BLaER1 treated with 17β-estradiol and CSF1 and Interleukin-3, amounts not matched to agents 10 nM and 100 nM (cell line): ENCODE data around the gene ADCY1.

Experiments
- H3K27ac ChIP-seq, 11 experiments: shearing (Covaris generic); formaldehyde crosslinking; 2 replicates each; pipeline ENCODE4 v1.8.1; 2022
- H3K27me3 ChIP-seq, 11 experiments: shearing (Covaris generic); formaldehyde crosslinking; 2 replicates each; pipeline ENCODE4 v1.8.1; 2022
- H3K36me3 ChIP-seq, 11 experiments: shearing (Covaris generic); formaldehyde crosslinking; 2 replicates each; pipeline ENCODE4 v1.8.1; 2022
- H3K4me1 ChIP-seq, 10 experiments: shearing (Covaris generic); formaldehyde crosslinking; 2 replicates each; pipeline ENCODE4 v1.8.1; 2022
- H3K4me2 ChIP-seq, 11 experiments: shearing (Covaris generic); formaldehyde crosslinking; 2 replicates each; pipeline ENCODE4 v1.8.1; 2022
- H3K4me3 ChIP-seq, 10 experiments: shearing (Covaris generic); formaldehyde crosslinking; 2 replicates each; pipeline ENCODE4 v1.8.1; 2022
- H3K9ac ChIP-seq, 11 experiments: shearing (Covaris generic); formaldehyde crosslinking; 2 replicates each; pipeline ENCODE4 v1.8.1; 2022
- H3K9me3 ChIP-seq, 11 experiments: shearing (Covaris generic); formaldehyde crosslinking; replicated peaks in 1 of 11; 2 replicates each; pipeline ENCODE4 v1.8.1; 2022
- H4K20me1 ChIP-seq, 11 experiments: shearing (Covaris generic); formaldehyde crosslinking; 2 replicates each; pipeline ENCODE4 v1.8.1; 2022
- Cebpa-rat ChIP-seq, 11 experiments: shearing (Covaris generic); IDR thresholded peaks; 2 replicates each; pipeline ENCODE4 v1.8.1; 2022

ADCY1 gene

DNA sequence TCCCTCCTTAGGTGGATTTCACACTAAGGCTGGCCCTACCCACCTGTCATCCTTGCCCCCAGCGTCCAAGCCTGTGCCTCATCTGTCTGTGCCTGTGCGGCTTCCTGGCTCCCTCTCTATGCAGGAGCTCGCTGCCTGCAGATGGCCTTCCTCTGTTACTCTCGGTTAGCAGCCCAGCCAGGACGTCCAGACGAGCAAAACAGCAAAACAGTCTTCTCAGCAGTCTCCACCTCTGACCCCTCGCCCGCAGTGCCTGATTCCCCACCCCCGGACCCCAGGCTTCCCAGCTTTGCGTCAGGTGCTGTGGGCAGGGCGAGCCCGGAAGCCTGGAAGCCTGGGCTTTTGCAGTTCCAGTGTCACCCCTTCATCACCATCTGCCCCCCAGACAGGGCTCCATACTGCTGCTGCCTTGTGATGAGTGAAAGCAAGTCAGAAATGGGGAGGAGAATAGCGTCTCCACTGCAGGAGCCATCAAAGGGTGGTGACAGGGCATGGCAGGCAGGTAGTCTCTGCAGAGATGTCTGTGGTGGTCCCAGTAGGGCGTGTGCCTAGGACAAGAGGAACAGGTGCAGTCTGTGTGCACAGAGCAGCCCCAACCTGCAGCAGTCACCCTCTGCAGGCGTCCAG, 88.5 kb downstream of the ADCY1 start:
- no peaks in the 10 kb centered on the region for H3K9me3 ChIP-seq
- no peak overlapping the region for H3K4me2 ChIP-seq
- H4K20me1 ChIP-seq: no peaks in the 10 kb centered on the region
- no peak overlapping the region for H3K4me3 ChIP-seq
- H3K4me1 ChIP-seq: peaks cover 0 to 8% (median 0%) of the 10 kb centered on the region in 10 experiments; a peak in 5 of 20 replicates
- H3K27ac ChIP-seq: no peak overlapping the region
- H3K27me3 ChIP-seq: no peaks in the 10 kb centered on the region
- no peaks in the 10 kb centered on the region for H3K36me3 ChIP-seq
- TF ChIP-seq Cebpa-rat (IDR thresholded peaks at IDR 0.05): no peak
- H3K9ac ChIP-seq: no peak overlapping the region

DNA sequence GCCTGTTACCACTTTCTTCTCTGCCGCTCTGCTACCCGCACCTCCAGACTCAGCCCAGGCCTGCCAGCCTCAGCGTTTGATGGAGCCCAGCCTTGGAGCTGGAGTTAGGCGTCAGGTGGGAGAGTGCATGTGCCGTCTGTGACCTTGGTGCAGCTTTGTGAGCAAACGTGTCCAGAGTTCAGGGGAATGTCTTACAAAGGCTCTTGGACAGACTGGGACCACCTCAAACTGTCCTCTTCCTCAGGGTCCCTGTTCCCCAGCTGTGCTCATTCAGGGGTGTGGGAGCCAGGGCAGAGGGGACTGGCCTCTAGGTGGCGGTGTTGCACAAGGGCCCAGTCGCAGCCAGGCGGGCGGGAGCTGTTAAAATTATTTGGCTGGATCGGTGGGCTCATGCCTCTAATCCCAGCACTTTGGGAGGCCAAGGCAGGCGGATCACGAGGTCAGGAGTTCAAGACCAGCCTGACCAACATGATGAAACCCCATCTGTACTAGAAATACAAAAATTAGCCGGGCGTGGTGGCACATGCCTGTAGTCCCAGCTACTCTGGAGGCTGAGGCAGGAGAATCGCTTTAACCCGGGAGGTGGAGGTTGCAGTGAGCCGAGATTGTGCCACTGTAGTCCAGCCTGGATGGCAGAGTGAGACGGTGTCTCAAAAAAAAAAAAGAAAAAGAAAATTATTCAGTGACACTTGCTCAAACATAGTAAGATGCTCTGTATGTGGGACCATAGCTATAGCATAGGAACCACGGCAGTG, 89.2 kb downstream of the ADCY1 start:
- Histone ChIP-seq H3K4me2 (no peak overlapping the region), H3K36me3 (no peaks in the 10 kb centered on the region), H3K9me3 (no peaks in the 10 kb centered on the region), H4K20me1 (no peaks in the 10 kb centered on the region), H3K27ac (no peak overlapping the region), H3K4me1 (peaks cover 0 to 7% (median 0%) of the 10 kb centered on the region in 10 experiments; a peak in 5 of 20 replicates), H3K9ac (no peak overlapping the region), H3K4me3 (no peak overlapping the region), H3K27me3 (no peaks in the 10 kb centered on the region)
- no peak for TF ChIP-seq Cebpa-rat (IDR thresholded peaks at IDR 0.05)

DNA sequence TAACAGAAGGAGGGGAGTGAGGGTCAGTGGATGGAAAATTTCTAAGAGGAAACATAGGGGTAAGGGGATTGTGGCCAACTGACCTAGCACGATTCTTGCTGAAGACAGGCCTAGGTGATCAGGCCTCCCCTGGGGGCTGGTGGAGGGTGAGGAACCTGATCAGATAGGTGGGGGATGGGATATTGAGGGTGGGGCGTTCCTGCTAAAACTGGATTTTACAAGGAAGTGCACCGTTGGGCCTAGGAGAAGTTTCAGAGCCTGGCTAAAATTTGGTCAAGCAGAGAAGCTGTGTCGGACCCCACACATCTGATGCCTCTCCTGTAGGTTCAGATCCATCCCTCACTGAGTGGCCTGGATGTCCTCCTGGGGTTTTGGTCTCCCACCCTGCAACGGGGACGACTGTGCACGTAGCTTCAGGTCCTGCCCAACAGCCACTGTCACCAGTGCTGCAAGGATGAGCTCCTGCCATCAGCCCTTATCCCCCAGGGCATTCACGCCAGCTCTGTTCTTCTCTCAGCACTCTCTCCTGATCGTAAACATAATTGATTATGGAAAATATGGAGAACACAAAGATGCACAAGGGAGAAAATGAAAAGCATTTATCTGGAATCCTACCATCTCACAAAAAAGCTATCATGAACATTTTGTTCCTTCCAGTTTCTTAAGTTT, 89.9 kb downstream of the ADCY1 start:
- Histone ChIP-seq H3K9me3 (no peaks in the 10 kb centered on the region), H3K27ac (no peak overlapping the region), H3K4me3 (no peak overlapping the region), H4K20me1 (no peaks in the 10 kb centered on the region), H3K36me3 (no peaks in the 10 kb centered on the region), H3K4me2 (no peak overlapping the region), H3K27me3 (no peaks in the 10 kb centered on the region), H3K9ac (no peak overlapping the region), H3K4me1 (no peaks in the 10 kb centered on the region)
- TF ChIP-seq Cebpa-rat (IDR thresholded peaks at IDR 0.05): no peak

DNA sequence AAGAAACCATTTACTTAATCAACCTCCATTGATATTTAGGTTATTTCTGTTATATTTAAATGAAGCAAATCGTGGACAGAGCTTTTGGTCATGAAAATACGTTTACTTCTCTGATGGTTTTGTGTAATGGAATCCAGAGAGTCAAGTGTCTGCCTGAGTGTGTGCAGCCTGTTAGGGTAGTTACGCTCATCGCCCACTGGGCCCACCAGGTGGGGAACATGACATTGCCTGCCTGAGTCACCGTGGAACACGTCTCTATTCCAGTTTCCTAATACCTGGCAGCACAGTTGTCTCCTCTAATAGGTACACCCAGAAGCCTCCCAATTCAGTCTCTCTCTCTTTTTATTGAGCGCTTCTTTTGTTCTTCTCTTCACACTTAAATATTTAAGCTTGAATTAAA, 91.0 kb downstream of the ADCY1 start:
- H3K4me1 ChIP-seq: no peaks in the 10 kb centered on the region
- no peak overlapping the region for H3K4me2 ChIP-seq
- no peaks in the 10 kb centered on the region for H4K20me1 ChIP-seq
- no peak overlapping the region for H3K9ac ChIP-seq
- no peaks in the 10 kb centered on the region for H3K36me3 ChIP-seq
- no peaks in the 10 kb centered on the region for H3K9me3 ChIP-seq
- H3K27me3 ChIP-seq: no peaks in the 10 kb centered on the region
- no peak overlapping the region for H3K27ac ChIP-seq
- no peak overlapping the region for H3K4me3 ChIP-seq
- TF ChIP-seq Cebpa-rat (IDR thresholded peaks at IDR 0.05): no peak

DNA sequence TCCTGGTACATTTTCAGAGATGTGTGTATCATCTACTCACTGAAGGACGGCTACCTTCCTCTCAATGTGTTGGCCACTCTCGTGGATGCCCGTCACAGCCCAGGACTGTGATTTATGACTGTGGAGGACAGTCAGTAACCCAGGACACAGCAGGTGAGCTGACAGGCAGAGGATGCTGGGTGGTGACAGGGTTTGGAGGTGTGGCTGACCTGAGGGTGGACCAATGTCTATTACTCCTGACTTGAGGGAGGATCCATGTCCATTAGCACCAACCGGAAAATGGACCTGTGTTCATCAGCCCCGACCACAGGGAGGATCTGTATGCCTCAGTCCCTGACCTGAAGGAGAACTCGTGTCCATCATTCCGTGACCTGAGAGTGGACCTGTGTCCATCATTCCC, 96.1 kb downstream of the ADCY1 start:
- H4K20me1 ChIP-seq: no peaks in the 10 kb centered on the region
- no peak for TF ChIP-seq Cebpa-rat (IDR thresholded peaks at IDR 0.05)
- H3K9me3 ChIP-seq: peaks cover 0 to 5% (median 0%) of the 10 kb centered on the region in 11 experiments; a peak in 2 of 22 replicates
- no peak overlapping the region for H3K4me3 ChIP-seq
- no peaks in the 10 kb centered on the region for H3K4me1 ChIP-seq
- no peaks in the 10 kb centered on the region for H3K36me3 ChIP-seq
- H3K4me2 ChIP-seq: no peak overlapping the region
- H3K9ac ChIP-seq: no peak overlapping the region
- no peak overlapping the region for H3K27ac ChIP-seq
- H3K27me3 ChIP-seq: no peaks in the 10 kb centered on the region

DNA sequence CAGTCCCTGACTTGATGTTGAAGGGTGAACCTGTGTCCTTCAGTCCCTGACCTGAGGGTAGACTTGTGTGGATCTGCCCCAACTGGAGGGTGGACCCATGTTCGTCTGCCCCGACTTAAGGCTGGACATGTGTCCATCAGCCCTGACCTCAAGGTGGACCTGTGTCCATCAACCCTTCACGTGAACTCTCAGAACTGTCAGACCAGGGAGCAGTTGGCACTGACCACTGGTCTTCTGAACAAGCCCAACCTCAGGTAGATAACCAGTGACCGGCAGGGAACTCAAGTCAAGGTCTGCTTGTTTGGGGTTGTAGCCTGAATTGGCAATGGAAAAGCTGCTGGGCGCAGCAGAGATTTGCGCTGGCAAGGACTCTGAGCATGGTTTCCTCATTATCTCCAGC, 96.5 kb downstream of the ADCY1 start:
- H4K20me1 ChIP-seq: no peaks in the 10 kb centered on the region
- H3K27me3 ChIP-seq: no peaks in the 10 kb centered on the region
- H3K27ac ChIP-seq: no peak overlapping the region
- no peak overlapping the region for H3K4me3 ChIP-seq
- no peaks in the 10 kb centered on the region for H3K36me3 ChIP-seq
- peaks cover 0 to 6% (median 0%) of the 10 kb centered on the region in 11 experiments; a peak in 8 of 22 replicates for H3K9me3 ChIP-seq
- H3K4me1 ChIP-seq: no peaks in the 10 kb centered on the region
- H3K4me2 ChIP-seq: no peak overlapping the region
- TF ChIP-seq Cebpa-rat (IDR thresholded peaks at IDR 0.05): no peak
- no peak overlapping the region for H3K9ac ChIP-seq

DNA sequence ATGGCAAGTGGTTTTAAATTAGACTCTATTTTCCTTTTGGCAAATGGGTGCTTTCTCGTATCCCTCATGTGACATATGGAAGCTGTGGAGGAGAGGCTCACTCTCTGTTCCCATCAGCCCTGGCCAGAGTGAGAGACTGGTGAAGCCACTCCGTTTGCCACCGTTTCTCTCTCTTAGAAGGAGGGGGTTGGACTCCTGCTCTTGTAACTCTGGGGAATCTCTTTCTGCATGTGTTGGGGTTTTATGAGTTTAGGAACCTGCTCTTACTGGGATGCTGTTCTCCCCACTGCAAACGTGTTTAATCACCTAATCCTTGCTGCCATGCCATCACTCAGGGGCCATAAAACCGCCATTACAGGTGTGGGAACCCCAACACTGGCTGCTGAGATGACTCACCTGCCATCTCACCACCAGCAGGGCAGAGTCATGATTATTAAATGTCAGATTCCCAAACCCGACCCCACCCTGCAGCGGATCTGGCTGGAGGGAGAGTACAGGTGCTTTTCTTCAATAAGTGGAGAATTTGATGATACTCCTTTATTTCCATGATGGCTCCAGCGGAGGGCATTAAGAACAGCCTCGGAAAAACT, 103.2 kb downstream of the ADCY1 start:
- Histone ChIP-seq H3K27me3 (no peaks in the 10 kb centered on the region), H3K9me3 (peaks cover 0 to 15% (median 5%) of the 10 kb centered on the region in 11 experiments; a peak in 10 of 22 replicates), H3K4me1 (0 out of 20 replicates have a peak, but pooled peaks cover 0 to 6% (median 0%) of the 10 kb centered on the region in 10 experiments), H3K4me3 (no peak overlapping the region), H3K36me3 (0 out of 22 replicates have a peak, but pooled peaks cover 0 to 6% (median 0%) of the 10 kb centered on the region in 11 experiments), H3K4me2 (0 out of 22 replicates have a peak overlapping the region, but pooled peaks of 1 of the 11 experiments have one; percentile 15), H3K27ac (no peak overlapping the region), H3K9ac (no peak overlapping the region), H4K20me1 (no peaks in the 10 kb centered on the region)
- no peak for TF ChIP-seq Cebpa-rat (IDR thresholded peaks at IDR 0.05)

DNA sequence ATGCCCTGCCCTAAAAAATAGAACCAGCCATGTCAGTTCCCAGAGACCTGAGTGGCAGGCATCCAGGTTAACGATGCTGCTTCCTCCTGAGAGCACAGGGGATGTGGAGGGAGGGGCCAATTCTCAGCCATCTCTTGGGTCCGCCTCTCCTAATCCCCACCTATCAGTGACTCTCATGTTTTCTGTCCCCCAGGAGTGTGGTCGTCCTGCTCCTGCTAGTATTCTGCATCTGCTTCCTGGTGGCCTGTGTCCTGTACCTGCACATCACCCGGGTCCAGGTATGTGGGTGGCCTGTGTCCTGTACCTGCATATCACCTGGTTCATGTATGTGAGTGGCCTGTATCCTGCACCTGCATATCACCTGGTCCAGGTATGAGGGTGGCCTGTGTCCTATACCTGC, 105.3 kb downstream of the ADCY1 start:
- no peak for TF ChIP-seq Cebpa-rat (IDR thresholded peaks at IDR 0.05)
- Histone ChIP-seq H3K36me3 (0 out of 22 replicates have a peak, but pooled peaks cover 0 to 6% (median 0%) of the 10 kb centered on the region in 11 experiments), H4K20me1 (no peaks in the 10 kb centered on the region), H3K4me3 (no peak overlapping the region), H3K27me3 (no peaks in the 10 kb centered on the region), H3K4me2 (no peak overlapping the region), H3K27ac (no peak overlapping the region), H3K9ac (no peak overlapping the region), H3K4me1 (0 out of 20 replicates have a peak, but pooled peaks cover 0 to 6% (median 0%) of the 10 kb centered on the region in 10 experiments), H3K9me3 (peaks cover 0 to 10% (median 5%) of the 10 kb centered on the region in 11 experiments; a peak in 9 of 22 replicates)

DNA sequence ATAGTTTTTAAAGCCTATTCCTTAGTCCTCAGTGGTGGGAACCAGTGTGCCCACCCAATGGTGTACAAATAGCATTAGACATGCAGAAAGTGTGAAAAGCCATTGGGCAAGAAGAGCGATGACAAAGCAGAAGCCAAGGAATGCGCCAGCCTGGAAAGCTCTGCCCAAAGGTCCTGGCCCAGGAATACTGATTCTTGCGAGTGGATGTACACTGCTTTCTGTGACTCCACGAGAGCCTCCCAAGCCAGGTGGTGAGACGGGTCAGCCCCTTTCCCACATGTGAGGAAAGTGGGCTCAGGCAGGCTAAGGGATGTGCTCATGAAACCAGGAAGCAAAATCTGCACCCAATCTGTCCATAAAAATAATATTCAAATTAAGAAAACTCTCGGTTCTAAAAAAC, 106.6 kb downstream of the ADCY1 start:
- H3K4me1 ChIP-seq: 0 out of 20 replicates have a peak, but pooled peaks cover 0 to 6% (median 0%) of the 10 kb centered on the region in 10 experiments
- no peaks in the 10 kb centered on the region for H4K20me1 ChIP-seq
- no peak for TF ChIP-seq Cebpa-rat (IDR thresholded peaks at IDR 0.05)
- H3K27ac ChIP-seq: no peak overlapping the region
- no peak overlapping the region for H3K4me2 ChIP-seq
- H3K9me3 ChIP-seq: peaks cover 0 to 9% (median 3%) of the 10 kb centered on the region in 11 experiments; a peak in 9 of 22 replicates
- no peak overlapping the region for H3K4me3 ChIP-seq
- H3K27me3 ChIP-seq: no peaks in the 10 kb centered on the region
- 0 out of 22 replicates have a peak, but pooled peaks cover 0 to 6% (median 0%) of the 10 kb centered on the region in 11 experiments for H3K36me3 ChIP-seq
- H3K9ac ChIP-seq: no peak overlapping the region
